Measurements from ENCODE around the gene WWOX.

DNA sequence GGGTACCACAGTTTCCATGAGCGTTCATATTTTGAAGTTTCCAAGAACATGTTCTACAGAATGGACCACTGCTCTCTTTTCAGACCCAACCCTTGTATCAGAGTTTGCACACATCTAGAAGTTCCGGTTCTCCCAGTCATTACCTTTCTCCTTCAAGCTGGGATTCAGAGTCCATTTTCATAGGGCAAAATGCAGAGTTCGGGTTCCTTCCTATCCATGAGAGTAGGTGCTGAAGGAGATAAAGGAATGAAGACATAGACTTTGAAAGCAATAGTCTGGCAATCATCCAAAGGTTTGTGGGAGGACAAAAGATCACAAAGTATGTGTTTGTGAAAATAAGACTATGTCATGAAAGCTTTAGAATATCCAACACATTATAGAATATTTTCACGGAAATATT is 801.5 kb downstream of the WWOX start:
- TF ChIP-seq POLR2A (IDR thresholded peaks at IDR 0.05; ENCODE audit: low read length): no peak
- no peak for TF ChIP-seq GATA1 (IDR thresholded peaks at IDR 0.05; ENCODE audit: low read depth, low read length)
